Endodermal cell (in vitro differentiated cells): ENCODE measurements around the gene ADORA3. TPM values are rescaled to one million over a fixed set of nuclear protein-coding genes. Genes with fewer than 3 reads are reported as not detected.
A peak's percentile ranks its signal among the peaks of the same experiment; 100 is the strongest.

Source experiments
- DNase-seq: peaks from one replicate; pipeline ENCODE4 v3.0.0-alpha.2; 2017
- H3K27ac ChIP-seq: 2 replicates; pipeline ENCODE4 v1.5.1; 2013; ENCODE audit warnings: mild to moderate bottlenecking, low read depth, low read length, moderate library complexity
- H3K27me3 ChIP-seq: 2 replicates; pipeline ENCODE4 v1.6.1; 2013; ENCODE audit warnings: mild to moderate bottlenecking, low read length, moderate library complexity; ENCODE audit not compliant: insufficient read depth, control insufficient read depth, poor library complexity, severe bottlenecking
- H3K36me3 ChIP-seq: 2 replicates; pipeline ENCODE4 v1.7.0; 2013; ENCODE audit warnings: mild to moderate bottlenecking, low read length, moderate library complexity; ENCODE audit not compliant: control insufficient read depth, insufficient read depth
- H3K4me1 ChIP-seq: one replicate; pipeline ENCODE4 v1.7.0; 2013; ENCODE audit warnings: low read length; ENCODE audit not compliant: control insufficient read depth, insufficient read depth
- H3K4me3 ChIP-seq: 2 replicates; pipeline ENCODE4 v1.5.1; 2013; ENCODE audit warnings: mild to moderate bottlenecking, low read length, moderate library complexity
- H3K9ac ChIP-seq: 2 replicates; pipeline ENCODE4 v1.6.1; 2013; ENCODE audit warnings: mild to moderate bottlenecking, low read length, moderate library complexity; ENCODE audit not compliant: poor library complexity, severe bottlenecking; ENCODE audit errors: extremely low read depth
- H3K9me3 ChIP-seq: 2 replicates; pipeline ENCODE4 v1.6.1; 2013; ENCODE audit warnings: mild to moderate bottlenecking, low read length, moderate library complexity; ENCODE audit not compliant: control insufficient read depth
- H3K27ac Mint-ChIP-seq: 2 replicates; pipeline ENCODE4 v1.8.0; 2020; ENCODE audit warnings: mixed read lengths
- H3K27me3 Mint-ChIP-seq: 2 replicates; pipeline ENCODE4 v1.8.0; 2021; ENCODE audit warnings: mild to moderate bottlenecking, mixed read lengths; ENCODE audit not compliant: insufficient read depth
- H3K36me3 Mint-ChIP-seq: 2 replicates; pipeline ENCODE4 v1.8.0; 2020; ENCODE audit warnings: low read depth, mixed read lengths
- H3K4me1 Mint-ChIP-seq: 2 replicates; pipeline ENCODE4 v1.8.0; 2020; ENCODE audit warnings: mixed read lengths
- H3K4me3 Mint-ChIP-seq: 2 replicates; pipeline ENCODE4 v1.8.0; 2020; ENCODE audit warnings: mild to moderate bottlenecking, moderate library complexity, mixed read lengths
- H3K9me3 Mint-ChIP-seq: 2 replicates; pipeline ENCODE4 v1.8.0; 2020; ENCODE audit warnings: mild to moderate bottlenecking, mixed read lengths
- CTCF ChIP-seq: fragments of 200-600 bp; sonication (generic); conservative IDR thresholded peaks from 2 replicates; pipeline ENCODE4 v1.5.0; 2021; ENCODE audit warnings: antibody characterized with exemption, mild to moderate bottlenecking
- WGBS, 2 experiments: methylation state at CpG; one replicate each; pipeline versions ENCODE4 v1.1.5 to v1.1.7; 2013; ENCODE audit warnings: missing lambda C conversion rate in 2 of 2, mixed read lengths in 1 of 2; ENCODE audit not compliant: insufficient coverage in 1 of 2, insufficient read length in 1 of 2; 5-methylcytosine and 5-hydroxymethylcytosine counted together
- total RNA-seq, 2 donors: library from RNA; stranded (reverse); fragmentation: NEBNext Ultra II Directional in 1 of 2; extraction: Animal tissue kit (Norgen Biotek cat#: 25700) in 1 of 2; gene quantifications; 2 replicates in 1 of 2; 3 replicates in 1 of 2; pipeline ENCODE4 v1.2.1, GENCODE V29; 2021

The ADORA3 gene
- total RNA-seq, 2 donors from 2014 or later, result not detected

DNA sequence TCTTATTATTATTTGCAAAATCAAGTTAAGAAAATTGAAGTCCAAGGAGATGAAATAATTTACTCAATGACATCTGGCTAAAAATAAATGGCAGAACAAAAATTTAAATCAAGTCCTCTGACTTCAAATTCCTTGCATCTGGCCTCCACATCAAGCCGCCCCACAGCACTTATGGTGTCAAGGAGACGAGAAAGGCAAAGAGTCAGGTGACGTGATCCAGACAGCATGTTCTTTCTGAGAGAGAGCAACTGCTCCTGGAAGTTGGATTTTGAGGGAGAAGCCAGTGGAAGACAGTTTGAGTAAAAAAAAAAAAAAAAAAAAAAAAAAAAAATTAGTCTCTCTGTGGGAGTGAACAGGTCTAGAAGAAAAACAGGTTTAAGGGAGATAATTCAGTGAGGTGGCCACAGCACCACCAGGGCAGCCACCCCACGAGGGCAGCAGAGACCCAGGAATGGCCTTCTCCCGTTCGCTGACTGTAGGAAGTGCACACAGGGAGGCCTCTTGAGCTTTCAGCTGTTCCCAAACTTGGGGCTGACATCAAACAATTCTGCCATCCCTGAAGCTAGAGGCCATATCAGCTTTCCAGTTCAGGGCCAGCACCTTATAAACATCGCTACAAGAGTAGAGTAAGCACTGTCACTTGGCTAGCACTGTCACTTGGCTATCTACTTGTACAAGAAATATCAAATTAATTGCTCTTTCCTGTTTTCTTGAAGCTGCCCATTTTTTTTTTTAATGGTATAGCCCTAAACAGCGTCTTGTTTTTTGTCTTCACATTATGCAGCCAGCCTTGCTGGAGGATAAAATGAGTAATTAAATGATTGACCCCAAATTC lies 21.8 kb downstream of the ADORA3 start:
- Histone ChIP-seq H3K27ac (no peak overlapping the region), H3K27me3 (no peaks in the 10 kb centered on the region), H3K9ac (no peak overlapping the region), H3K4me1 (no peaks in the 10 kb centered on the region), H3K4me3 (no peak overlapping the region), H3K9me3 (no peaks in the 10 kb centered on the region), H3K36me3 (no peaks in the 10 kb centered on the region)
- Mint-ChIP-seq H3K4me3 (no peak overlapping the region), H3K27me3 (no peaks in the 10 kb centered on the region), H3K36me3 (no peaks in the 10 kb centered on the region), H3K4me1 (no peaks in the 10 kb centered on the region), H3K27ac (no peak overlapping the region), H3K9me3 (no peaks in the 10 kb centered on the region)
- 51 to 62% methylated on average over 7 to 8 of the region's 8 CpGs for WGBS, 2 experiments
- DNase-seq, result peak; percentile 92
- TF ChIP-seq CTCF, result peak; percentile 92

GRCh38 chr1:111480674-111481073 lies 22.8 kb downstream of the ADORA3 start:
- Histone ChIP-seq H3K9ac (no peak overlapping the region), H3K27ac (no peak overlapping the region), H3K36me3 (no peaks in the 10 kb centered on the region), H3K27me3 (no peaks in the 10 kb centered on the region), H3K4me3 (no peak overlapping the region), H3K4me1 (no peaks in the 10 kb centered on the region), H3K9me3 (no peaks in the 10 kb centered on the region)
- Mint-ChIP-seq H3K36me3 (no peaks in the 10 kb centered on the region), H3K27ac (no peak overlapping the region), H3K27me3 (no peaks in the 10 kb centered on the region), H3K4me3 (no peak overlapping the region), H3K9me3 (no peaks in the 10 kb centered on the region), H3K4me1 (no peaks in the 10 kb centered on the region)
- 86% methylated on average over 1 of the region's 1 CpG; no CpG with 5 or more reads in 1 of the 2 experiments for WGBS, 2 experiments
- TF ChIP-seq CTCF, result no peak
- no peak for DNase-seq

DNA sequence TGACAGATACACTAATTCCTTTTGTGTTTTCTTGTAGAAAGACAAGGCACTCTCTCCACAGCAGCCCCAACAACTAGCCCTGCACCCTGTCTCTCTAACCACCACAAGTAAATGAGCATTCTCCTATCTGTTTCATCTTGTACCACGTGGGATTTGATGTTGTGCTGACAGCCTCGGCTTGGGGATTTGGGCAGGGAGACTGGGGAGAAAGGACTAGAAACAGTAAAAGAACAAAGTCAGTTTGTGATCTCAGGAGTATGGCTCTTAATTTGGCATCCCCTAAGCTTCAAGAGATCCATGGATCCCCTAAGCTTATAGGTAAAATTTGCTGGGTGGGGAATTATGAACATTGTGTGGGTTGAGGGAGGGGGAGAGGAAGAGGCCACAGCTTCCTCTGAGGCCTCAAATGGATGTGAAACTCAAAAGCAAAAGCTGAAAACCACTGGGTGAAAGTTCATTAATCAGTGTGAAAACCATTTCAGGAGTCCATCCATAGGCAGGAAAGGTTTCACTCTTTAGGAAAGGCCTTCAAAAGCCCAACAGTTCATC lies 26.6 kb downstream of the ADORA3 start:
- H3K9me3 ChIP-seq, result no peaks in the 10 kb centered on the region
- Mint-ChIP-seq H3K4me3 (no peak overlapping the region), H3K27me3 (no peaks in the 10 kb centered on the region), H3K4me1 (no peaks in the 10 kb centered on the region), H3K27ac (no peak overlapping the region), H3K36me3 (no peaks in the 10 kb centered on the region), H3K9me3 (no peaks in the 10 kb centered on the region)
- DNase-seq, result no peak
- no peak overlapping the region for H3K27ac ChIP-seq
- H3K27me3 ChIP-seq, result no peaks in the 10 kb centered on the region
- no peak overlapping the region for H3K4me3 ChIP-seq
- no peaks in the 10 kb centered on the region for H3K36me3 ChIP-seq
- WGBS, 2 experiments, result 80 to 100% methylated on average over 2 of the region's 2 CpGs
- H3K4me1 ChIP-seq, result no peaks in the 10 kb centered on the region
- no peak overlapping the region for H3K9ac ChIP-seq
- TF ChIP-seq CTCF, result no peak
